Upper lobe of right lung (tissue), 1 donor: Measurements from ENCODE around the gene SDR42E1. TPM values are rescaled to one million over a fixed set of nuclear protein-coding genes. Genes with fewer than 3 reads are reported as not detected.

Source experiments
- ATAC-seq: fragments of 200-7000 bp; cut with Tn5 transposase; one replicate; pipeline ENCODE4 v1.9.1; 2020; ENCODE audit warnings: mild to moderate bottlenecking, moderate library complexity
- DNase-seq: peaks from one replicate; pipeline ENCODE4 v3.0.0-alpha.2; 2020
- H3K27ac ChIP-seq: fragments of 200-600 bp; one replicate; pipeline ENCODE4 v1.8.0; 2022
- H3K27me3 ChIP-seq: fragments of 200-600 bp; one replicate; pipeline ENCODE4 v1.8.0; 2022; ENCODE audit warnings: mild to moderate bottlenecking
- H3K36me3 ChIP-seq: fragments of 200-600 bp; one replicate; pipeline ENCODE4 v1.8.0; 2022
- H3K4me1 ChIP-seq: fragments of 200-600 bp; one replicate; pipeline ENCODE4 v1.8.0; 2022
- H3K4me3 ChIP-seq: fragments of 200-600 bp; one replicate; pipeline ENCODE4 v1.8.0; 2022; ENCODE audit warnings: mild to moderate bottlenecking
- H3K9me3 ChIP-seq: fragments of 200-600 bp; one replicate; pipeline ENCODE4 v1.8.0; 2022
- CTCF ChIP-seq: fragments of 200-600 bp; IDR thresholded peaks from one replicate; pipeline ENCODE4 v1.8.0; 2022; ENCODE audit warnings: antibody characterized with exemption
- intact Hi-C: fragments of 100-400 bp; cut with DNase I; formaldehyde crosslinking; loops from one replicate; pipeline ENCODE4 v1.11.0; 2022
- total RNA-seq: library from RNA; stranded (reverse); fragmentation: NEBNext Ultra II Directional; extraction: Animal tissue kit (Norgen Biotek cat#: 25700); gene quantifications from one replicate; pipeline ENCODE4 v1.2.1, GENCODE V29; 2021
- donor health status: DM: no; HTN: yes; CAD: no; lungs with severe emphysema.

The SDR42E1 gene
- total RNA-seq, 1 donor from 2014 or later: 6.5 TPM

- intact Hi-C loops: no loop called here
- Histone ChIP-seq H3K36me3 (peaks cover 16% of the 10 kb centered on the region), H3K27me3 (no peaks in the 10 kb centered on the region), H3K4me3 (no peak overlapping the region), H3K9me3 (no peaks in the 10 kb centered on the region), H3K4me1 (no peaks in the 10 kb centered on the region), H3K27ac (no peak overlapping the region)
- no peak for ATAC-seq
- no peak for DNase-seq
- TF ChIP-seq CTCF: no peak
Measured at GRCh38 chr16:81939164-81940056, 71.9 kb downstream of the SDR42E1 start.

Other genes starting within 250 kb of the SDR42E1 start
- gene PLCG2, start 232.2 kb downstream of the SDR42E1 start, total RNA-seq: 47.6 TPM
- gene HSD17B2, start 23.8 kb upstream of the SDR42E1 start, total RNA-seq: 3.1 TPM
- gene MPHOSPH6, start 158.8 kb upstream of the SDR42E1 start, total RNA-seq: 24.3 TPM